Measurements from ENCODE around the gene COL25A1.

- TF ChIP-seq CTCF (conservative IDR thresholded peaks at IDR 0.05) (no peak), ZFX (IDR thresholded peaks at IDR 0.05) (no peak)
Measured at GRCh38 chr4:108861334-108861733, 441.1 kb downstream of the COL25A1 start.
